K562 (cell line): ENCODE results near the gene LBHD2.

ENCODE experiments used
- E4F1 ChIP-seq: fragments of 250-450 bp; sonication (Bioruptor Pico); IDR thresholded peaks from 2 replicates; pipeline ENCODE4 v1.5.0; 2021; ENCODE audit warnings: mild to moderate bottlenecking, borderline replicate concordance
- KLF13 ChIP-seq: fragments of 450-650 bp; IDR thresholded peaks from 2 replicates; pipeline ENCODE4 v1.6.1; 2016; ENCODE audit warnings: missing genetic modification characterization, low read depth, mild to moderate bottlenecking, missing compliant biosample characterization, moderate library complexity, borderline replicate concordance
- LARP7 ChIP-seq: fragments of 450-650 bp; IDR thresholded peaks from 2 replicates; pipeline ENCODE4 v1.6.1; 2016

- TF ChIP-seq LARP7 (no peak), E4F1 (CRISPR knock-in tag) (no peak), KLF13 (tag) (no peak)
These were observed 47.0 kb downstream of the LBHD2 start for GRCh38 chr14:103130965-103131364.
